BJ (cell line): ENCODE measurements around the gene HYDIN. TPM values are rescaled to one million over a fixed set of nuclear protein-coding genes. Genes with fewer than 3 reads are reported as not detected.
"Not testable (repeated sequence)": the region's sequence is repeated elsewhere in the genome, so short reads cannot be mapped to it uniquely, and the experiment has no call there.

Experiments
- CTCF ChIA-PET: fragments of 350-600 bp; formaldehyde crosslinking; extraction: SDS; loops from one replicate; lab custom pipeline; 2021; ENCODE audit warnings: antibody characterized with exemption, inconsistent platforms; lab: Yijun Ruan, JAX
- POLR2A ChIA-PET: fragments of 300-600 bp; sonication (Branson Sonifier 250); formaldehyde crosslinking; extraction: SDS; loops from one replicate; lab custom pipeline; 2021; ENCODE audit warnings: antibody characterized with exemption; lab: Charles Lee
- DNase-seq: peaks from one replicate; pipeline ENCODE4 v3.0.0-alpha.2; 2011; ENCODE audit warnings: low read depth
- H3K27me3 ChIP-seq: 2 replicates; pipeline ENCODE4 v1.6.0; 2011; ENCODE audit warnings: low read length; ENCODE audit not compliant: control insufficient read depth, insufficient read depth
- H3K36me3 ChIP-seq: 2 replicates; pipeline ENCODE4 v1.5.1; 2011; ENCODE audit warnings: low read length; ENCODE audit not compliant: control insufficient read depth, insufficient read depth
- H3K4me3 ChIP-seq: 2 replicates; pipeline ENCODE4 v1.5.1; 2011; ENCODE audit warnings: low read depth, mild to moderate bottlenecking, control low read depth, low read length
- polyA plus RNA-seq: library from polyadenylated mRNA; depleted of rRNA; stranded (reverse); fragments of >200 nt; gene quantifications from 2 replicates; pipeline ENCODE4 v1.2.3, GENCODE V29; 2011

HYDIN gene
- polyA plus RNA-seq, 1 experiment: 0.47 TPM

DNA sequence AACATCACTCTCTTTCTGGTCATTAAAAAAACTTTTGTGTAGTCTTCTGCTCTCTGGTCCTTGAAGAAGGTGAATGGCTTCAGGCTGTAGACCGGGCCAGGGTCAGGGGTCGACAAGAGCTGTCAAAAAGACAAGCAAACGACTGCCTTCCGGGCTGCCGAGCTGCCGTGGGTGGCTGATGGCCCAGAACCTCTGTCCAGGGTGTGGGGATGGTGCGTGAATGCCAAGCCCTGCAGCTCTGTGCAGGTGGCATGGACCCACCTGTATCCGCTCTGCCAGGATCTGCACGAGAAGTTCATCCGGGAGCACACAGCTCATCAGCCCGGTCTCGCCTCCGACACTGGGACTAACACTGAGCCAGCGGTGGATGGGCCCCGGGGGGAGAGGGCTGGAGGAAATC, 287.0 kb downstream of the HYDIN start:
- DNase-seq, CTCF ChIA-PET, POLR2A ChIA-PET, H3K27me3 ChIP-seq, H3K36me3 ChIP-seq, H3K4me3 ChIP-seq: not testable (repeated sequence)

DNA sequence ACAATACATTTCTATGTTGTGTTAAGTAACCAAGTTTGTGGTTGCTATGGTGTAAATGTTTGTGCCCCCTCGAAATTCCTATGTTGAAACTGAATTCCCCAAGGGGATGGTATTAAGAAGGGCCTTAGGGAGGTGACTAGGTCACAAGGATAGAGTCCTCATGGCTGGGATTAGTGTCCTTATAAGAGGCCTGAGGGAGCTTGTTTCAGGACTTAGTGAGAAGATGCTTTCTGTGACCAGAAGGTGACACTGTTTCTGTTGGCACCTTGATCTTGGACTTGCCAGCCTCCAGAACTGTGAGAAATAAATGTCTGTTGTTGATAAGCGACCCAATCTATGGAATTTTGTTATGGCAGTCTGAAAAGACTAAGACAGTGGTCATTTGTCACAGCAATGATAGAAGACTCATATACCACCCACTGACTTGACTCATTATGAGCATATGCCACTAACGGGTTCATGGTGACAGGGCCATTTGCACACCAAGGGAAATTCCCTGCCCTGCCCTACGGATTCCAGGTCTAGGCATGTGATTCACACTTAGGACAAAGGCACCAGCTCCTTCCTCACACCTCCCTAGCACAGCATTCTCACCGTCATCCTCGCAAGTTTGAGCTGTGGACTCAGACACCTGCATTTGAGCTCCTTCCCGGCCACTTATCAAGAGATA, 290.7 kb downstream of the HYDIN start:
- H3K27me3 ChIP-seq, H3K36me3 ChIP-seq, H3K4me3 ChIP-seq, POLR2A ChIA-PET, CTCF ChIA-PET, DNase-seq: not testable (repeated sequence)

DNA sequence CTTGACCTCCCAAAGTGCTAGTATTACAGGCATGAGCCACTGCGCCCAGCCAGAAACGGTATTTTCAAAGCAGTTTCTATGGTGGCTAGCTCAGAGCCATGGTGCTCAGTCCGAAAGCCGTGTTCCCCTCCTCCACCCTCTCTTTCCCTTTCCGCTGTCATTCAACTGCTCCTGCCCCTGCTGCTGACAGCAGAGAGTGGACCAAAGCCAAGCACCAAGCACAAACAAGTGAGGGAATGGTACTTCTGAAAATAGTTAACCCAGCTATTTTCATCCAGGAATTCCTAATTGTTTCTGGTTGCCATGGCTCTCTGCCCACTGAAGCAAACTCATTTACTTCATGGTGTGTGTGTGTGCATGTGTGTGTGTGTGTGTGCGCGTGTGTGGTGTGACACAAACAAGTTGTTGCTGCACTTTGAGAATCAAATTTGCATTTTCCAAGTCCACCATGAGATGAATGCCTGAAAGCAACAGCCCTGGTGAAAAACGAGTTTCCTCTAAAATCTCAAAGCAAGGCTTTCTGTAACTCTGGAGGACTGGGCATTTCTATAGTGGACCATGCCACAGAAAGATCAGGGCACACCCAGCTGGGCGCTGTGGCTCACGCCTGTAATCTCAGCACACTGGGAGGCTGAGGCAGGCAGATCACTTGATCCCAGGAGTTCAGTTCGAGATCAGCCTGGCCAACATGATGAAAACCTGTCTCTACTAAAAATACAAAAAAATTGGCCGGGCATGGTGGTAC, 293.6 kb downstream of the HYDIN start:
- POLR2A ChIA-PET, H3K27me3 ChIP-seq, DNase-seq, H3K36me3 ChIP-seq, CTCF ChIA-PET, H3K4me3 ChIP-seq: not testable (repeated sequence)

DNA sequence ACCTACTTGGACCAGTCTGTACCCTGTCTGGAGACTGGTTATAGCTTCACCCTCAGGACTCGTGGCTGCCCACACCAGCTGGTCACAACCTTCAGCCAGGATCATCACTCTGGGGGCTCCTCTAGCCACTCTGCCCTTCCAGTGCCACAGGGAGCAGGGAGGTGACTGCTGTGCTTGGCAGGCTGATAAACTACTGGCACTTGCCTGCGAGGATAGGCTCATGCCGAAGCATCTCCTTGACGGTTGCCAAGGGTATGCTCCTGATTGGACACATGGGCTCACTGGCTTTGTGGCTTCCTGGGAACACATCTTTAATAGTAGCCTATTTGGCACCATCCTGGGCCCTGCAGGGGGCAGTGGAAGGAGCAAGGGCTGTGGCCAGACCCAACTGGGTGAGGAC, 295.2 kb downstream of the HYDIN start:
- H3K4me3 ChIP-seq, DNase-seq, H3K36me3 ChIP-seq, POLR2A ChIA-PET, H3K27me3 ChIP-seq, CTCF ChIA-PET: not testable (repeated sequence)

DNA sequence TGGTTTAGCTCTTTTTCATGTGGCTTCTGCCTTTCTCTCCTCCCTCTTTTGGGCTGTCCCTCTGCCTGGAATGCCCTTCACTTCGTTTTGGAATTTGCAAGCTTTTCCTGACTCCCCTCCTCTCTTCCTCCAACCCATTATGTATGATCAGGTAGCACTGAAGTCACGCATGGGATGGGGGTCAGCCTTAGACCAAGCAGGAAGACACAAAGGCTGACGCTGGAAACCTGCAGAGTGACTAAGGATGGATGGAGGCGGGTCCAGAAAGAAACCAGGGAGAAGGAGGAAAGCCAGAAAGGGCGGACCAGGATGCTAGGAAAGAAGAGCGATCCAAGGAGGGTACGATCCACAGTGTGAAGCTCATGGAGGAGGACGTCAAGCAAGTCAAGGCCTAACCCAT, 296.8 kb downstream of the HYDIN start:
- H3K36me3 ChIP-seq, CTCF ChIA-PET, DNase-seq, POLR2A ChIA-PET, H3K27me3 ChIP-seq, H3K4me3 ChIP-seq: not testable (repeated sequence)

DNA sequence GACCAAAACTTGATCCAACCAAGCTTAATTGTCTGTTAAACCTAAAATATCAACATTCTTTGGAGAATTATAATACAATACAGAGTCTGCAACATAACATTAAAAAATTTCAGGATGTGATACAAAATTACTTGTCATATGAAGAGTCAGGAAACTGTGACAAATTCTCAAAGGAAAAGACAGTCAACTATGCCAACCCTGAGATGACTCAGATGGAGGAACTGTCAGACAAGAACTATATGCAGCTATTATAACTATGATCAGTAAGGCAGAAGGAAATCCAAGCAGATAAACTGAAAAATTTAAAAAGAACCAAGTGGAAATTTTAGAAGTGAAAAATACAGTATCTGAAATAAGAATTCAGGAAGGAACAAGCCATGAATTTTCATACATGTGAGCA, 299.8 kb downstream of the HYDIN start:
- DNase-seq, CTCF ChIA-PET, H3K27me3 ChIP-seq, H3K4me3 ChIP-seq, H3K36me3 ChIP-seq, POLR2A ChIA-PET: not testable (repeated sequence)

DNA sequence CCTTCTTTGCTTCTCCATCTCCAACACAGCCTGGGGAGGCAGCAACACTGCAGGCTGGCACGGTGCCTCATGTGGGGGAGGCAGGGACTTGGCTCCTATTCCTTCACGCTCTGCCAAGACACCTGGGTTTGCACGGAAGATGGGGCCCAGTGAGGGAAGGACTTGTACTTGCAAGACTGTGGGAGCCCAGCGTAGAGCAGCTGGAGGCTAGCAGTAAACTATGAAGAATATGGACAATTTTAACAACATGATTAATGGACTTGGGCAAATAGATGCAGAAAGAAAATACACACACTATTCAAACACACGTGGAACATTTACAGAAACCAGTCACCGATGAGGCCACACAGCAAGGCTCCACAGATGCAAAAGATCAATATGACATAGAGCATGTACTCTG, 308.4 kb downstream of the HYDIN start:
- DNase-seq, H3K4me3 ChIP-seq, H3K36me3 ChIP-seq, CTCF ChIA-PET, H3K27me3 ChIP-seq, POLR2A ChIA-PET: not testable (repeated sequence)

DNA sequence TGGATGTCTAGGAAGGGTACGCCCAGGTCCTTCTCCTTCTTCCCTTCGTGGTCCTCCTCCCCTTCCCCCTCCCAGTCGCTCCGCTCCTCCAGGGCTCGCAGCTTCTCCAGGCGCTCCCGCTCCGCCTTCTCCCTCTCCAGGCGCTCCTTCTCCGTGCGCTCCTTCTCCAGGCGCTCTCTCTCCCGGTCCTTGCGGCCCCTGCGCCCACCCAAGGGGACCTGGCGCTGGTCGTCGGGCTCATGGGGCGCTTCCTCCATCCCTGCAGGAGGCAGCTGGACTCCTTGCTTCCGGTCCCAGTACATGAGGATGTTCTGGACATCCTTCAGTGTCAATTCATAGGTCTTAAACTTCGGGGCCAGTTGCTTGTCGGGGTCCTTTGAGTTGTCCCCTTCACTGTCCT, 309.9 kb downstream of the HYDIN start:
- CTCF ChIA-PET, DNase-seq, H3K4me3 ChIP-seq, POLR2A ChIA-PET, H3K36me3 ChIP-seq, H3K27me3 ChIP-seq: not testable (repeated sequence)

DNA sequence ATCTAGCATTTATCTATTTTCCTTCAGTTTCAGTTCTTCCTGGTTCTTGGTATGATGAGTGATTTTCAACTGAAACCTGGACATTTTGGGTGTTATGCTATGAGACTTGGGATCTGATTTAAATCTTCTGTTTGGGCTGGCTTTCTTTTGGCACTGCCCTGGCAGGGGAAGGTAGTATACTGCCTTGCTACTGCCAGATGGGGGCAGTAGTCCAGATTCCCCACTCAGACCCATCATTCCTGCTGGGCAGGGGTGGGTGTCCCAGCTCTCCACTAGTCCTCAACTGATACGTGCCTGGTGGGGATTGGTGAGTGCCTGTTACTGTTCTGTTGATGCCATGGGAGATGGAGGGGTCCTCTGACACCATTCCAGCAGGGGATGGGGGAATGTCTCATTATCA, 342.3 kb downstream of the HYDIN start:
- H3K36me3 ChIP-seq: not testable (repeated sequence)

DNA sequence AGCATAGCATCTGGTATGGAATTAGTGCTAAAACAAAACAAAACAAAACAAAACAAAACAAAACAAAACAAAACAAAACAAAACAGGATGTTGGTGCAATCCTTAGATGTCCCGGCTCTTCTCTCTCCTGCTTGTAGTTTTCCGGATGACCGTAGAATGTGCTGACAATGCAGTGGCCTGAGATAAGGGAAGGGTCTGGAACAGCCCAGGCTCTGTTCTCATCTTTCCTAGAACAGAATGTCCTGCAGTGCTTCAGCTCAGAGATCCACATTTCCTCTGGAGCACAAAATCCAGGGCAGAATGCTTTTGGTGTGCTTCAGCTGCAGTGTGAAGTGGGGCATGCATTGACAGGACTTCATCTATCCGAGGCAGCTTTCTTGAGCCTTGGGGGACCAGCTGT, 345.9 kb downstream of the HYDIN start:
- POLR2A ChIA-PET, DNase-seq, H3K4me3 ChIP-seq, CTCF ChIA-PET, H3K36me3 ChIP-seq, H3K27me3 ChIP-seq: not testable (repeated sequence)

More for the DNA sequence above, 342.3 kb downstream of the HYDIN start:
- POLR2A ChIA-PET, H3K27me3 ChIP-seq, CTCF ChIA-PET, DNase-seq, H3K4me3 ChIP-seq: not testable (repeated sequence)

DNA sequence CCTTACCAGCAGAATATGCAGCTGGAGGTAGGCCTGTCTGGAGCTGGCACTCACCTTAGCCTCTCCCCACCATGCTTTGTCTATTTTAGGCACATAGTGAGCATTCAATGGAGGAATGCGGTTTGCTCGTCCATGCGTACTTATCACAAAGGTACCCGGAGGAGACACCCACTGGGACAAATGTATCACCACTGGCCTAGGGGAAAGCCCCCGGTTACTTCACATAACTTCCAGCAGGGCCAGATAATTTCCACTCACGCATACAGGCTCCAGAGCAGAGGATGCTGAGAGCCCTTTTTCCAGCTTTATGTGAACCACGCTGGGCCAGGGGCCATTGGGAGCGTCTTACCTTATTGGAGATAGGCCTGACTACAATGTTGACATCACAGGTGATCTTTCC, 348.2 kb downstream of the HYDIN start:
- CTCF ChIA-PET: not testable (repeated sequence)

DNA sequence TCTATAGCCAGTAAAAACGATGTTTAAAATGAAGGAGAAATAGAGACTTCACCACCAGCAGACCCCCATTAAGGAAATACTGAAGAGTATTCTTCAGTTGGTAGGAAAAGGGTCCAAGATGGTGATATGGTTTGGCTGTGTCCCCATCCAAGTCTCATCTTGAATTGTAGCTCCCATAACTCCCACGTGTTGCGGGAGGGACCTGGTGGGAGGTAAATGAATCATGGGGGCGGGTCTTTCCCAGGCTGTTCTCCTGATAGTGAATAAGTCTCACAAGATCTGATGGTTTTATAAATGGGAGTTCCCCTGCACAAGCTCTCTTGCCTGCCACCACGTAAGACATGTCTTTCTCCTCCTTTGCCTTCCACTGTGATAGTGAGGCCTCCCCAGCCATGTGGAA, 352.6 kb downstream of the HYDIN start:
- DNase-seq, POLR2A ChIA-PET, H3K36me3 ChIP-seq, H3K27me3 ChIP-seq, CTCF ChIA-PET, H3K4me3 ChIP-seq: not testable (repeated sequence)

More for the DNA sequence above, 348.2 kb downstream of the HYDIN start:
- H3K4me3 ChIP-seq, H3K27me3 ChIP-seq, H3K36me3 ChIP-seq, POLR2A ChIA-PET, DNase-seq: not testable (repeated sequence)

DNA sequence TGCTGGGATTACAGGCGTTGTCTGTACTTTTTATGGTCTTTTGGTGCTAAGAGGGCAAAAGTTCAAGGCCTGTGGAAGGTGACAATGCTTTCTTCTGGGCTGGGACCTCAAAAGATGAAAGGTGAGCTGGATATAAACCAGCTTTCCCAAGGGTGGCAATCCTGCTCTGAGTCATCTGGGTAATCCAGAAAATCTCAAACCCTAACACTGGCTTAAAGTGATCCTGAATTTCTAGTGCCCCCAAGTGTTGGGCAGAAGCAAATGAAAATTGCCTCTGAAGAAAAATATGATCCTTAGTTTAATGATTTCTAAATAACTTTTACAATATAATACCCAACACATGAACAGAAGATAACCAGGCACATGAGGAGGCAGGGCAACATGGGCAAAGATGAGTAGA, 354.1 kb downstream of the HYDIN start:
- DNase-seq, POLR2A ChIA-PET, H3K4me3 ChIP-seq, CTCF ChIA-PET, H3K27me3 ChIP-seq, H3K36me3 ChIP-seq: not testable (repeated sequence)
